Measurements from ENCODE around the gene NEUROD4.

NEUROD4 gene

GRCh38 chr12:55019784-55020183 lies at the start of gene NEUROD4:
Gene NEUROD4, plus strand, starts transcription at chr12:55019974. Its CDS starts 6,466 bp downstream, at chr12:55026440.
- peak; percentile 80 for DNase-seq (ENCODE audit: low read depth)

GRCh38 chr12:54970741-54971140 lies 49.0 kb upstream of the NEUROD4 start:
- TF ChIP-seq, protein P1, sequence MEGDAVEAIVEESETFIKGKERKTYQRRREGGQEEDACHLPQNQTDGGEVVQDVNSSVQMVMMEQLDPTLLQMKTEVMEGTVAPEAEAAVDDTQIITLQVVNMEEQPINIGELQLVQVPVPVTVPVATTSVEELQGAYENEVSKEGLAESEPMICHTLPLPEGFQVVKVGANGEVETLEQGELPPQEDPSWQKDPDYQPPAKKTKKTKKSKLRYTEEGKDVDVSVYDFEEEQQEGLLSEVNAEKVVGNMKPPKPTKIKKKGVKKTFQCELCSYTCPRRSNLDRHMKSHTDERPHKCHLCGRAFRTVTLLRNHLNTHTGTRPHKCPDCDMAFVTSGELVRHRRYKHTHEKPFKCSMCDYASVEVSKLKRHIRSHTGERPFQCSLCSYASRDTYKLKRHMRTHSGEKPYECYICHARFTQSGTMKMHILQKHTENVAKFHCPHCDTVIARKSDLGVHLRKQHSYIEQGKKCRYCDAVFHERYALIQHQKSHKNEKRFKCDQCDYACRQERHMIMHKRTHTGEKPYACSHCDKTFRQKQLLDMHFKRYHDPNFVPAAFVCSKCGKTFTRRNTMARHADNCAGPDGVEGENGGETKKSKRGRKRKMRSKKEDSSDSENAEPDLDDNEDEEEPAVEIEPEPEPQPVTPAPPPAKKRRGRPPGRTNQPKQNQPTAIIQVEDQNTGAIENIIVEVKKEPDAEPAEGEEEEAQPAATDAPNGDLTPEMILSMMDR (IDR thresholded peaks at IDR 0.05; ENCODE audit: control insufficient read depth, extremely low read depth, insufficient read depth): no peak
- no peak for DNase-seq (ENCODE audit: low read depth)
- H3K4me3 ChIP-seq (ENCODE audit: low read depth, low read length): no peak overlapping the region

More at GRCh38 chr12:55019784-55020183, at the start of gene NEUROD4:
- H3K4me3 ChIP-seq (ENCODE audit: low read depth, low read length): no peak within 1 kb of the TSS
- TF ChIP-seq, protein P1 (IDR thresholded peaks at IDR 0.05; ENCODE audit: control insufficient read depth, extremely low read depth, insufficient read depth): no peak

- TF ChIP-seq, protein P1 (IDR thresholded peaks at IDR 0.05; ENCODE audit: control insufficient read depth, extremely low read depth, insufficient read depth): no peak
- H3K4me3 ChIP-seq (ENCODE audit: low read depth, low read length): no peak overlapping the region
- DNase-seq (ENCODE audit: low read depth): no peak
These were observed 46.2 kb upstream of the NEUROD4 start for GRCh38 chr12:54973556-54973955.

DNA sequence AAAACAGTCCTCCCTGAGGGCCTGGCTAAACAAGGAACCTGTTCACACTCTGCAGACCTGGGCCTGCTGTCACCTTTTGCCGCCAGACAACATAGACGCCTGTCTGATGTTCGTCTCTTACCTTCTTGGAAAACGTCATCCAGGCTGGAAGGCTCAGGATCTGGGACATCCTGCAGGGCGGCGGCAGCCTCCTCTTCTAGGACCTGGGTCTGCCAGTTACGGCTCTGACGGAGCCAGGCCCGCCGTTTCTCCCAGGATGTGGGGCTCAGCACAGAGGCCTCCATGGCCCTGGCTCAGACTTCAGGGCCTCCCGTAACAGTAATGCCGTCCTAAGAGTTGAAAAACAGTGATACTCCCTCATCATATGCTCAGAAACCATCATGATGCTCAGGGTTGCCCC lies 45.5 kb upstream of the NEUROD4 start:
- TF ChIP-seq, protein P1 (IDR thresholded peaks at IDR 0.05; ENCODE audit: control insufficient read depth, extremely low read depth, insufficient read depth): no peak
- DNase-seq (ENCODE audit: low read depth): no peak
- no peak overlapping the region for H3K4me3 ChIP-seq (ENCODE audit: low read depth, low read length)

GRCh38 chr12:54975272-54975671 lies 44.5 kb upstream of the NEUROD4 start:
- DNase-seq (ENCODE audit: low read depth): no peak
- TF ChIP-seq, protein P1 (IDR thresholded peaks at IDR 0.05; ENCODE audit: control insufficient read depth, extremely low read depth, insufficient read depth): no peak
- H3K4me3 ChIP-seq (ENCODE audit: low read depth, low read length): no peak overlapping the region

DNA sequence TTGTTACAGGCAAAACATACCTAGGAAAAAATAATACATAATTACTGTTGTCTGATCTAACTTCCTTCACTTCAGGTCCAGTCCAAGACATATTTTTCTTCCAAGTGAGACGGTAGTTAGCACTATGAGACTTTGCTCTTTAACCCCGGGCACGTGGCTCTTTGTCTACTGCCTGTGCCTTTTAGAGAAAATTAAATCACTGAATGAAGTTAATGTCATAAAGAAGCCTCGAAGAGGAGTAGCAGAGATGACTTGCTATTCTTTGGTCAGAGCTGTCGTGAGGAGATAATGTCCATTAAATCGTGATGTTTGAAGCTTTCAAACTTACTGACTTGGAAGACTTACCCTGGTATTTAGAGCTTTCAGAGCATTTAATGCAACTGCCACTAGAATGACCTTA lies 43.9 kb upstream of the NEUROD4 start:
- TF ChIP-seq, protein P1 (IDR thresholded peaks at IDR 0.05; ENCODE audit: control insufficient read depth, extremely low read depth, insufficient read depth): no peak

GRCh38 chr12:54977155-54977554 lies 42.6 kb upstream of the NEUROD4 start:
- no peak for DNase-seq (ENCODE audit: low read depth)
- no peak overlapping the region for H3K4me3 ChIP-seq (ENCODE audit: low read depth, low read length)
- TF ChIP-seq, protein P1 (IDR thresholded peaks at IDR 0.05; ENCODE audit: control insufficient read depth, extremely low read depth, insufficient read depth): no peak

More for the DNA sequence above, 43.9 kb upstream of the NEUROD4 start:
- DNase-seq (ENCODE audit: low read depth): no peak
- no peak overlapping the region for H3K4me3 ChIP-seq (ENCODE audit: low read depth, low read length)
